ENCODE data around the gene CDC42. TPM values are rescaled to one million over a fixed set of nuclear protein-coding genes. Genes with fewer than 3 reads are reported as not detected.

Gene CDC42
- total and polyA plus RNA-seq, 2 of the 4 experiments (the other 2 are of a cell fraction), result 162 to 609 TPM

DNA sequence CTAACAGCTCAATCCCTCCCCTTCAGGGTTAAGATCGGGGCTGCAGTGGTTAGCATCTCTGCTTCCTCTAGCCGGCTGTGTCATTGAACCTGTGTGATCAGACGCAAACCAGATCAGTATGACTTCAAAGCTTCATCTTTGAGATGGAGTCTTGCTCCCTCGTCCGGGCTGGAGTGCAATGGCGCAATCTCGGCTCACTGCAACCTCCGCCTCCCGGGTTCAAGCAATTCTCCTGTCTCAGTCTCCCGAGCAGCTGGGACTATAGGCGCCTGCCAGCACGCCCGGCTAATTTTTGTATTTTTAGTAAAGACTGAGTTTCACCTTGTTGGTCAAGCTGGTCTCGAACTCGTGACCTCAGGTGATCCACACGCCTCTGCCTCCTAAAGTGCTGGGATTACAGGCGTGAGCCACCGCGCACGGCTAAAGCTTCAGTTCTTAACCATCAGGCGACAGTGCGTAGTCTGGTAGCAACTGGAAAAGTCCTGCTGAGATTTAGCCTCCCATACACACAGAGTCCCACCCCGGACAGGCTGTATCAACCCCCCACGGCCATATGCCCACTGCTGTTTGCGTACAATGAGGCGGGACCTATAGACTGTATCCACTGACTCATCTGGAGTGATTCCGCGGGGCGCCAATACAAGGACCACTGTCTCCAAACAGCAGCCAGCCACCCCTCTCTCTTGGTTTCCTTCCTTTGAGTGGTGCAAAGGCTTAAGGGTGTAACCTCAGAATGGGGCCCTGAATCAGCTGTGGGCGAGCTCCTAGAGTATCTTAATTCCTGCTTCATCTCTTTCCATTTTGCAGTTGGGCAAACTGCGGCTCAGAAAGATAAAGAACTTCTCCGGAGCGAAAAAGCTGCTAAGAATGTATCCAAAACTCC lies 27.8 kb upstream of the CDC42 start:
- Histone ChIP-seq H2BK5ac (ENCODE audit: low read depth, low read length, poor library complexity, severe bottlenecking) (peak overlapping the region; percentile 22), H2AK9ac (replicated peaks; ENCODE audit: low read depth, low read length, poor library complexity) (peak overlapping the region; percentile 93), H3K4me2 (ENCODE audit: low read depth, low read length) (peak overlapping the region; percentile 65), H2BK20ac (ENCODE audit: low read depth, low read length) (no peak overlapping the region), H3K4me1 (ENCODE audit: control insufficient read depth, insufficient read depth, low read length) (peaks cover 6% of the 10 kb centered on the region), H3K27me3 (ENCODE audit: control insufficient read depth, insufficient read depth, low read length) (no peaks in the 10 kb centered on the region), H3K36me3 (ENCODE audit: control insufficient read depth, insufficient read depth, low read length) (no peaks in the 10 kb centered on the region), H4K20me1 (ENCODE audit: insufficient read depth, low read length) (peaks cover 6% of the 10 kb centered on the region; the same call in 1 of the 2 replicates), H3K79me1 (ENCODE audit: low read depth in 1 of 2, low read length in 2 of 2) (peaks cover 0 to 25% of the 10 kb centered on the region in 2 experiments; a peak in 3 of 4 replicates), H2AFZ (replicated peaks; ENCODE audit: low read length, poor library complexity) (peak overlapping the region; percentile 96), H3K18ac (ENCODE audit: low read depth, low read length) (peak overlapping the region; percentile 2; the same call in 1 of the 2 replicates), H3K4me3 (ENCODE audit: insufficient read depth, low read depth, low read length) (peak overlapping the region; percentile 72), H4K8ac (ENCODE audit: low read depth in 2 of 2, low read length in 2 of 2) (peak overlapping the region; percentile 87 to 97), H2AK5ac (ENCODE audit: low read depth, low read length) (peak overlapping the region; percentile 24; the same call in 1 of the 2 replicates), H3K56ac (ENCODE audit: extremely low read depth, insufficient read depth, low read length) (peak overlapping the region; percentile 84), H4K91ac (ENCODE audit: insufficient read depth, low read depth, low read length) (peak overlapping the region; percentile 59), H3K14ac (replicated peaks; ENCODE audit: low read depth, low read length) (peak overlapping the region; percentile 6), H2BK15ac (ENCODE audit: low read depth, low read length) (peak overlapping the region; percentile 29; the same call in 2 of the 3 replicates), H2BK120ac (ENCODE audit: low read depth, low read length) (peak overlapping the region; percentile 63), H4K5ac (ENCODE audit: low read depth, low read length) (peak overlapping the region; percentile 47), H3K27ac (ENCODE audit: insufficient read depth, low read length) (peak overlapping the region; percentile 65), H3K23ac (ENCODE audit: low read depth, low read length) (peak overlapping the region; percentile 87), H3K9me1 (ENCODE audit: insufficient read depth, low read length) (peaks cover 8% of the 10 kb centered on the region), H3K9me3 (ENCODE audit: control insufficient read depth, insufficient read depth, low read length) (no peaks in the 10 kb centered on the region), H3K9ac (ENCODE audit: low read depth, low read length) (peak overlapping the region; percentile 46), H3K4ac (ENCODE audit: low read depth, low read length) (peak overlapping the region; percentile 77)
- TF ChIP-seq, protein P1, sequence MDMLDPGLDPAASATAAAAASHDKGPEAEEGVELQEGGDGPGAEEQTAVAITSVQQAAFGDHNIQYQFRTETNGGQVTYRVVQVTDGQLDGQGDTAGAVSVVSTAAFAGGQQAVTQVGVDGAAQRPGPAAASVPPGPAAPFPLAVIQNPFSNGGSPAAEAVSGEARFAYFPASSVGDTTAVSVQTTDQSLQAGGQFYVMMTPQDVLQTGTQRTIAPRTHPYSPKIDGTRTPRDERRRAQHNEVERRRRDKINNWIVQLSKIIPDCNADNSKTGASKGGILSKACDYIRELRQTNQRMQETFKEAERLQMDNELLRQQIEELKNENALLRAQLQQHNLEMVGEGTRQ (IDR thresholded peaks at IDR 0.05; ENCODE audit: low read depth, low read length), result peak; percentile 3; the same call in 1 of the 2 replicates
- TF ChIP-seq RFX5 (IDR thresholded peaks at IDR 0.05; ENCODE audit: low read depth, low read length) (no peak), CEBPB (IDR thresholded peaks at IDR 0.05; ENCODE audit: low read depth, low read length) (peak; percentile 61; the same call in 1 of the 2 replicates), FOS (IDR thresholded peaks at IDR 0.05; ENCODE audit: low read depth, low read length) (peak; percentile 37; the same call in 1 of the 2 replicates)
- ChIA-PET CTCF (interaction anchor here (0.8 kb wide), 1 partner anchor 284 kb away, joined by 4 read pairs; no protein-coding TSS in a partner anchor), POLR2A (ENCODE audit: unreplicated experiment) (no interaction called here)
- BruUV-seq (replicated peaks), result no TSS peak
- ATAC-seq (ENCODE audit: low read depth), result peak; percentile 74
- dilution Hi-C loops (cut with HindIII; ENCODE audit: low sequenced_read_pairs, unreplicated experiment) (no loop called here), intact Hi-C loops (cut with micrococcal nuclease) (loop anchor here (10.0 kb wide), 1 partner anchor 390 kb away; no protein-coding TSS in a partner anchor), in situ Hi-C loops (cut with MboI; ENCODE audit: low sequenced_read_pairs) (no loop called here)
- peak; percentile 81 for DNase-seq
- 8% methylated on average over 6 of the region's 33 CpGs; no CpG with 5 or more reads in 1 of the 2 experiments for WGBS, 2 experiments (ENCODE audit: extremely low coverage in 2 of 2, insufficient read length in 1 of 2)

All from IMR-90 (cell line).